ENCODE measurements around the gene PCLO. TPM values are rescaled to one million over a fixed set of nuclear protein-coding genes. Genes with fewer than 3 reads are reported as not detected.

Gene PCLO
- total RNA-seq, 2 donors from 2014 or later: 2.9 to 6.3 TPM

GRCh38 chr7:83060218-83060617 is 102.5 kb downstream of the PCLO start:
- TF ChIP-seq CTCF (IDR thresholded peaks at IDR 0.05): no peak
- no peaks in the 10 kb centered on the region for H3K27me3 ChIP-seq

GRCh38 chr7:83058667-83059066 is 104.0 kb downstream of the PCLO start:
- H3K4me1 ChIP-seq: no peaks in the 10 kb centered on the region
- DNase-seq (ENCODE audit: low spot score): no peak
- H3K9me3 ChIP-seq: no peaks in the 10 kb centered on the region
- no peak overlapping the region for H3K27ac ChIP-seq
- no peak for TF ChIP-seq CTCF (IDR thresholded peaks at IDR 0.05)
- no peaks in the 10 kb centered on the region for H3K27me3 ChIP-seq
- no peaks in the 10 kb centered on the region for H3K36me3 ChIP-seq
- H3K4me3 ChIP-seq: no peak overlapping the region

More at GRCh38 chr7:83060218-83060617, 102.5 kb downstream of the PCLO start:
- Histone ChIP-seq H3K9me3 (no peaks in the 10 kb centered on the region), H3K4me1 (no peaks in the 10 kb centered on the region), H3K4me3 (no peak overlapping the region), H3K27ac (no peak overlapping the region), H3K36me3 (no peaks in the 10 kb centered on the region)
- no peak for DNase-seq (ENCODE audit: low spot score)

DNA sequence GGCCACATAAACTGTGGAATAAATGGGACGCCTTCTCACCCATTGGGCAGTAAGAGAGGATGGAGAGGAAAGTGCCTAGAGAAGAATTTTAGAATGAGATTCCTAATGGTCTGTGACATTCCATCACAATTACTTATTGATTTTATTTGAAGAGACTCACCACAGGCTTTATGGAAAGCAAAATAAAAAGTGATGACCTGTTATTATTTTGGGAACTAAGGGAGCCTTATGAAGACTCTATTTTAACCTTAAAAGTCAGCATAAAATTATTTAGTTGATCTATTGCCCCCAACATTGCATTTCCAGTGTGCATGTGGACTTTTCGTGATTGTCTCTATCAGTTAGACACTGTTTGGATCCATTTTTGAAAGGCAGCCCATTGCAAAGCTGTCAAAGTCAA is 107.5 kb downstream of the PCLO start:
- no peak for TF ChIP-seq CTCF (IDR thresholded peaks at IDR 0.05)
- no peak for DNase-seq (ENCODE audit: low spot score)
- no peak overlapping the region for H3K27ac ChIP-seq
- no peaks in the 10 kb centered on the region for H3K36me3 ChIP-seq
- no peaks in the 10 kb centered on the region for H3K4me1 ChIP-seq
- no peak overlapping the region for H3K4me3 ChIP-seq
- no peaks in the 10 kb centered on the region for H3K27me3 ChIP-seq
- no peaks in the 10 kb centered on the region for H3K9me3 ChIP-seq

- Histone ChIP-seq H3K36me3 (no peaks in the 10 kb centered on the region), H3K4me3 (no peak overlapping the region), H3K27ac (no peak overlapping the region), H3K4me1 (no peaks in the 10 kb centered on the region), H3K9me3 (no peaks in the 10 kb centered on the region), H3K27me3 (no peaks in the 10 kb centered on the region)
- TF ChIP-seq CTCF (IDR thresholded peaks at IDR 0.05): no peak
- no peak for DNase-seq (ENCODE audit: low spot score)
Measured at GRCh38 chr7:83054472-83054871, 108.2 kb downstream of the PCLO start.

GRCh38 chr7:83053965-83054364 is 108.7 kb downstream of the PCLO start:
- no peak overlapping the region for H3K27ac ChIP-seq
- no peak for DNase-seq (ENCODE audit: low spot score)
- no peaks in the 10 kb centered on the region for H3K9me3 ChIP-seq
- no peaks in the 10 kb centered on the region for H3K27me3 ChIP-seq
- no peak for TF ChIP-seq CTCF (IDR thresholded peaks at IDR 0.05)
- no peak overlapping the region for H3K4me3 ChIP-seq
- no peaks in the 10 kb centered on the region for H3K36me3 ChIP-seq
- no peaks in the 10 kb centered on the region for H3K4me1 ChIP-seq

- Histone ChIP-seq H3K4me1 (no peaks in the 10 kb centered on the region), H3K27me3 (no peaks in the 10 kb centered on the region), H3K4me3 (no peak overlapping the region), H3K27ac (no peak overlapping the region), H3K36me3 (no peaks in the 10 kb centered on the region), H3K9me3 (no peaks in the 10 kb centered on the region)
- TF ChIP-seq CTCF (IDR thresholded peaks at IDR 0.05): no peak
- no peak for DNase-seq (ENCODE audit: low spot score)
Measured at GRCh38 chr7:83040484-83040883, 122.2 kb downstream of the PCLO start.
